VCaP (cell line): ENCODE results near the gene TBX18.

Experiments
- H3K27ac ChIP-seq: fragments of 450-650 bp; 2 replicates; pipeline ENCODE4 v1.5.1; 2017
- TF ChIP-seq, protein P1 (sequence below): fragments of 450-650 bp; conservative IDR thresholded peaks from 2 replicates; pipeline ENCODE4 v1.5.1; 2017; ENCODE audit warnings: mild to moderate bottlenecking, moderate library complexity

TBX18 gene

GRCh38 chr6:84798257-84798656 lies 33.9 kb upstream of the TBX18 start:
- no peak overlapping the region for H3K27ac ChIP-seq
- TF ChIP-seq, protein P1, sequence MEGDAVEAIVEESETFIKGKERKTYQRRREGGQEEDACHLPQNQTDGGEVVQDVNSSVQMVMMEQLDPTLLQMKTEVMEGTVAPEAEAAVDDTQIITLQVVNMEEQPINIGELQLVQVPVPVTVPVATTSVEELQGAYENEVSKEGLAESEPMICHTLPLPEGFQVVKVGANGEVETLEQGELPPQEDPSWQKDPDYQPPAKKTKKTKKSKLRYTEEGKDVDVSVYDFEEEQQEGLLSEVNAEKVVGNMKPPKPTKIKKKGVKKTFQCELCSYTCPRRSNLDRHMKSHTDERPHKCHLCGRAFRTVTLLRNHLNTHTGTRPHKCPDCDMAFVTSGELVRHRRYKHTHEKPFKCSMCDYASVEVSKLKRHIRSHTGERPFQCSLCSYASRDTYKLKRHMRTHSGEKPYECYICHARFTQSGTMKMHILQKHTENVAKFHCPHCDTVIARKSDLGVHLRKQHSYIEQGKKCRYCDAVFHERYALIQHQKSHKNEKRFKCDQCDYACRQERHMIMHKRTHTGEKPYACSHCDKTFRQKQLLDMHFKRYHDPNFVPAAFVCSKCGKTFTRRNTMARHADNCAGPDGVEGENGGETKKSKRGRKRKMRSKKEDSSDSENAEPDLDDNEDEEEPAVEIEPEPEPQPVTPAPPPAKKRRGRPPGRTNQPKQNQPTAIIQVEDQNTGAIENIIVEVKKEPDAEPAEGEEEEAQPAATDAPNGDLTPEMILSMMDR, result no peak

GRCh38 chr6:84796343-84796742 lies 31.9 kb upstream of the TBX18 start:
- TF ChIP-seq, protein P1, result no peak
- no peak overlapping the region for H3K27ac ChIP-seq

GRCh38 chr6:84791927-84792326 lies 27.5 kb upstream of the TBX18 start:
- TF ChIP-seq, protein P1, result no peak
- no peak overlapping the region for H3K27ac ChIP-seq

DNA sequence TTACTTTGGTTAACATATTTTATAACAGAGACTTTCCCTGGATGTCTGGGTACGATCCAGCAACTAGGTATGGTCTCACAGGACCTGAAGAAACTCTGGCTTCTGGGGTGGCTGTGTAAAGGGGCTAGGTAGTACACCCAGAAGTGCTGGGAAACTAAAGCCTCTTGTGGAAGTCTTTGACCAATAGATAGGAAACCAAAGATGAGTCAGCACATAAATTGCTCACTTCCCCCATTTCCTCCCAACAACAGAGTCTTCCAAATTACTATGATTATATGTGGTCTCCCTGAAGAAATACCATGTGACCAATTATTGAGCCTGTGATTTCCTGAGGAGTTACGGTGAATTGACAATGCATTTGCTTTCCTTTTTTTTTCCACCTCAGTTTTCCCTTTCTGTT lies 26.8 kb upstream of the TBX18 start:
- TF ChIP-seq, protein P1, result no peak
- no peak overlapping the region for H3K27ac ChIP-seq

DNA sequence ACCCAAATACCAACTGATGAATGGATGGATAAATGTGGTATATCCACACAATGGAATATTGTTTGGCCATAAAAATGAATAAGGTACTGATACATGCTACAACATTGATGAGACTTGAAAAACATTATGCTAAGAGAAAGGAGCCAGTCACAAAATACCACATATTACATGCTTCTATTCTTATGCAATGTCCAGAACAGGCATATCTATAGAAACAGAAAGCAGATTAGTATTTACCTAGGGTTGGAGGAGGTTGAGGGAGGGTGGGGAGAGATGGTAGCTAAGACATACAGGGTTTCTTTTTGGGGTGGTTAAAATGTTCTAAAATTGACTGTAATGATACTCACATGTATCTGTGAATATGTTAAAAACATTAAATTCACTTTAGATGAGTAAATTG lies 24.8 kb upstream of the TBX18 start:
- TF ChIP-seq, protein P1, result no peak
- H3K27ac ChIP-seq, result no peak overlapping the region

GRCh38 chr6:84788689-84789088 lies 24.3 kb upstream of the TBX18 start:
- TF ChIP-seq, protein P1, result no peak
- no peak overlapping the region for H3K27ac ChIP-seq

GRCh38 chr6:84785671-84786070 lies 21.3 kb upstream of the TBX18 start:
- TF ChIP-seq, protein P1, result no peak
- no peak overlapping the region for H3K27ac ChIP-seq

DNA sequence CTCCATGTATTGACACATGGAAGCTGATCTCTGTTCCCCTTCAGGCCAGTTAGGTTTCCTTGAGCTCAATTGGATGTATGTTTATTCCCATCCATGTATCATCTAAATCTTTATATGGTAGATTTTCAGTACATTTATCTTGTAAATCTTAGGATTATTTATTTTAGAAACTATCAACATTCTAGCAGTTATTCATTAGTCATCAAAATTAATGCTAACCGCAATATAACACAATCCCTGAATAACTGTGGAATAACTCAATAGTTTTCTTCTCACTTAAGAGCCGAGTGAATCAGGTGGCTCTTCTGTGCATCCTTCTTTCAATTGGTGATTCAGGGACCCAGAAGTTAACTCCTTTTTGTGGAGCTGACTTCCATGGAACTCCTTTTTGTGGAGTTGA lies 15.5 kb upstream of the TBX18 start:
- H3K27ac ChIP-seq, result no peak overlapping the region
- TF ChIP-seq, protein P1, result no peak
